Left ventricle myocardium superior (tissue), 1 donor: ENCODE measurements around the gene NCOA7. TPM values are rescaled to one million over a fixed set of nuclear protein-coding genes. Genes with fewer than 3 reads are reported as not detected.
"Not testable (repeated sequence)": the region's sequence is repeated elsewhere in the genome, so short reads cannot be mapped to it uniquely, and the experiment has no call there.

ENCODE experiments used
- ATAC-seq: fragments of 200-7000 bp; cut with Tn5 transposase; one replicate; pipeline ENCODE4 v1.9.1; 2020; ENCODE audit warnings: mild to moderate bottlenecking, moderate library complexity
- DNase-seq: peaks from one replicate; pipeline ENCODE4 v3.0.0-alpha.2; 2020
- intact Hi-C: fragments of 100-400 bp; cut with micrococcal nuclease; formaldehyde crosslinking; loops from one replicate; pipeline ENCODE4 v1.11.0; 2022
- total RNA-seq: library from RNA; stranded (reverse); fragmentation: NEBNext Ultra II Directional; extraction: Animal tissue kit (Norgen Biotek cat#: 25700); gene quantifications from one replicate; pipeline ENCODE4 v1.2.1, GENCODE V29; 2021
- donor health status: DM: no; HTN: yes; CAD: no; lungs with severe emphysema.

NCOA7 gene
- total RNA-seq, 1 donor from 2014 or later: 10.2 TPM

DNA sequence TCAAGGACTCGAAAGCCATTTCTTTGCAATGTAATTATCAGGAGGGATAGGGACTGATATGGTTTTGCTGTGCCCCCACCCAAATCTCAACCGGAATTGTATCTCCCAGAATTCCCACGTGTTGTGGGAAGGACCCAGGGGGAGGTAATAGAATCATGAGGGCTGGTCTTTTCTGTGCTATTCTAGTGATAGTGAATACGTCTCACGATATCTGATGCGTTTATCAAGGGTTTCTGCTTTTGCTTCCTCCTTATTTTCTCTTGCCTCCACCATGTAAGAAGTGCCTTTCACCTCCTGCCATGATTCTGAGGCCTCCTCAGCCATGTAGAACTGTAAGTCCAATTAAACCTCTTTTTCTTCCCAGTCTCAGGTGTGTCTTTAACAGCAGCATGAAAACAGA, 160.0 kb downstream of the NCOA7 start:
- intact Hi-C loops, ATAC-seq, DNase-seq: not testable (repeated sequence)

DNA sequence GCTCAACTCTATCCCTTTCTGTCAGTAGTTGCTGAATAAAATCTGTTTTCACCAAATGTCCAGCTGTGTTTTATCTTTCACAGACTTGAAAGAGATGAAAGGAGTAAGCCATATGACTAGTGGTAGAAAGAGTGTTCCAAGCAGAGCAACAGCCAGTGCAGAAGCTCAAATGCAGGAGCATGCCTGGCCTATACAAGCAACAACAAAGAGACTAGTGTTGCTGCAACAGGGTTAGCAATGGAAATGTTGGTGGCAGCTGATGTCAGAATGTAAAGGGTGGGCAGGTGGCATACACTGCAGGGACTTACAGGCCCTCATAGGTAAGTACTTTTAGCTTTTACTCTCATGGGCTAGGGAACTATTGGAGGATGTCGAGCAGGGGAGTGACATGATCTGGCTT, 160.6 kb downstream of the NCOA7 start:
- intact Hi-C loops: no loop called here
- no peak for DNase-seq
- no peak for ATAC-seq

DNA sequence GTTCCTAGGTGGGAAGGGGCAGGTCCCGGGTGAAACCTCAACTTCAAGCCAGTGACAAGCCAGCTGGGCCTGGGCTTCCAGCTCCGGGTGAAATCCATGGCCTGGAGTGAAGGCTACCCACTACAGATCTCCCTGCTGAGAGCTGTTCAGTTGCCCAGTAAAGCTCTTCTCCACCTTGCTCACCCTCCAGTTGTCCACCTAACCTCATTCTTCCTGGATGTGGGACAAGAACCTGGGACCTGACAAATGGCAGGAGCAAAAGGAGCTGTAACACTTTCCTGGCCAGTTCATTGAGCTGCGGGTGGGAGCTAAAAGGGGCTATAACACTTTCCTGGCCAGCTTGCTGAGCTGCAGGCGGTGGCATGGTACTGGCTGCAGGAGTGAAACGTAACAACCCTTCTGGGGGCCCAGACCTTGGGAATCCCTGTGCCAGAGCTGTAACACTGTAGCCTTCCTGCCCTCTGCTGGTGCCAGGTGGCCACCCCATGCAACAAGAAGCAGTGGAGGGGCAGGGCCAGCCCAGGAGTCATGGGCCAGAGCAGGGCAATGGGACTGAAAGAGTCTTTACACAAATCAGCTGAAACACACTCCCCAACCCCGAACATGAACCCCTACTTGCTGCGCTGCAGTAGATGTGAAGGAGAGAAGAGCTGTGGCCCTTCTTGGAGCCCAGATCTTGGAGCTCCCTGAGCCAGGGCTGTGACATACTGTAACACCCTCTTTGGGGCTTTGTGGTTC, 162.2 kb downstream of the NCOA7 start:
- DNase-seq (no peak), ATAC-seq (no peak)
- intact Hi-C loops: no loop called here

DNA sequence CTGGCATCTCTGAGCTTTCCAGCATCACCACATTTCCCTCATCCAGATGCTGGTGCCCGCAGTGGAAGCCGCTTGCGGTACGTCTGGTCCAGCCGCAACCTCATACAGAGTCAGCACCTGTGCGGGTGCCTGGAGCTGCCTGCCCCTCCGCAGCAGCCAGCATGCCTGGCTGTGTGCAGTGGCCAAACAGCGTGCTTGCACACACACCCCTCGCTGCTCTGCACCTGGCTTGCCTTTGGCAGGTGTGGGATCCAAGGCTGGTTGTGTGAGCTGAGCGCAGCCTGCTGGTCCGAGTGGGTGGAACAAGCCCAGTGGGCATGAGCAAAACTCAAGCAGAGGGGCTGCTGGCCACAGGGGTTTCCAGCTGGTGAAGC, 162.7 kb downstream of the NCOA7 start:
- intact Hi-C loops: no loop called here
- DNase-seq (no peak), ATAC-seq (no peak)

DNA sequence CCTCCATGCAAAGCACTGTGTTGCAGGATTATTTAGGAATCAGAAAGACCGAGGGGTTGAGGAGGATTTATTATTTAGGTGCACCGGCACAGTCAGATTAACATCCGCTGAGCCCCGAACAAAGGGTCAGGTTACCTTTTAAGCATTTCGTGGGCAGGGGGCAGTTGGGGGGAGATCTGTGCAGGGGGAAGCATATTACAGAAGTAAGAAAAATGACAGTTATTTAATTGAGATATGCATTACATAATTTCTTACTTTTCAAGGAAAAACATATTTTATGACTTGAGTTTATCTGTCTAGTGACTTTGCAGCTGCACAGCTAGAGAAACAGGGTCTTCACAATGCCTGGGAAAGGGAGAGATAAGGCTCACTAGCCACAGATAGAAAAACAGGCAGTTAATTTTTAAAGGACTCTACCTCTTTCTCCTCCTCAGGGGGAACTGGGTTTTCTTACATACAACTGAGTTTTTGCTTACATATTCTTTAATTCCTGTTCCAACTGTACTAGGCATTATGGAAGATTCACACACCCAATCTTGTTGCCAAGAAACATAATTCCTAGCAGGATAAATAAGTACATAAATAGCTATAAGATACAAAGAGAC, 164.1 kb downstream of the NCOA7 start:
- ATAC-seq (no peak), DNase-seq (no peak)
- intact Hi-C loops: loop anchor here (5.0 kb wide), 1 partner anchor 173 kb away; no protein-coding TSS in a partner anchor

DNA sequence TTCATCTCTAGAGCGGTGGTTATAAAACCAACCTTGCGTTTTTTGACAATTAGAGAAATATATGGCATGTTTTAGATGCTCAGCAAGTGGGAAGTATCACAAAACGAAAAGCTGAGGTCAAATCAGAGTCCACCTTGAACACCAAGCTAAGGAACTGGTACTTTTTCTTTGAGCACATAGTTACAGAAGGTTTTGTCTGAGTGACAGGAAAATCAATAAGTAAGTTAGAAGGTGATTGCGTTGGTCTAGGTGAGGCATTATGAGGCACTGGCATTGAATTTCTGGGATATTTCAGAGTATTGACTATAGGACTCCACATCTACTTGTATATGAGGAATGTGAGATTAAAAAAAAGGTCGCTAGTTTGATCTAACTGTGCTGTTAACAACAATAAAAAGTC, 165.2 kb downstream of the NCOA7 start:
- intact Hi-C loops: loop anchor here (5.0 kb wide), 1 partner anchor 174 kb away; no protein-coding TSS in a partner anchor
- DNase-seq: no peak
- no peak for ATAC-seq

DNA sequence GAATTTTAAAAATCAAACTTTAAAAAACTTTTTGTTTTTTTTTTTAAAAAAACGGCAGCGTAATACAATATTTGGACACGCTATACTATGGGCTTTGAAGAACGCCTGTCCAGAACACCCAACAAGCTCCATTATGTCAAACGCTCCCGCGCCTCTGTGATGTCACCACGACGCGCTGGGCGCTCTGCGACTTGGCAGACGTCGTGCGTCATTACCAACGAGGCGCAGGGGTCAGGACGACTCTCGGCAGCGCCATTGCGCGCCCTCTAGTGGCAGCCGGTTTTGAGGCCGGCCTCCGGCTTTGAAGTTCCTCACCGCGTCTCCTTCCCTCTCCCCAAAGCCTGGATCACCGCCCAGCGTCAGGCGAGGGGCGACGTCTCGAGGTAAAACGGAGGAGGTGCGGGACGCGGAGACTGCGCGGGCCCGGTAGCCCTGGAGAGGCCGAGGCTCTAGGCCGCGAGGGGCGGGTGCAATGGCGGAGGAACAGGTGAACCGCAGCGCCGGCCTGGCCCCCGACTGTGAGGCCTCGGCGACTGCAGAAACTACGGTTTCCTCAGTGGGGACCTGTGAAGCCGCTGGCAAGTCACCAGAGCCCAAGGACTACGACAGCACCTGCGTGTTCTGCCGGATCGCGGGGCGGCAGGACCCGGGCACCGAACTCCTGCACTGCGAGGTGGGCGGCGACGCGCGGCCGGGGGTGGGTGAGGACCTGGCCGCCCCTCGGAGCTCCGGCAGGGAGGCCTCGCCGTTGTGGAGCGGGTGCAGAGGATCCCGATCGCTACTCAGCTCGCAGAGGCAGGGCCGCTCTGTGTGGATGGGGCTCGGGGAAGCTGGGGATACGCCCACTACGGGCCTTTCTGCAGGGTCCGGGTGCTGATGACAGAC, 166.0 kb downstream of the NCOA7 start, which contains the start of gene HINT3:
Gene HINT3 (plus strand): TSS at position 265 of the 885 bp plus-strand sequence. CDS start 208 bp downstream, at position 473.
- DNase-seq: peak; percentile 99
- intact Hi-C loops: loop anchor here (5.0 kb wide), 1 partner anchor 174 kb away; no protein-coding TSS in a partner anchor
- peak; percentile 97 for ATAC-seq

DNA sequence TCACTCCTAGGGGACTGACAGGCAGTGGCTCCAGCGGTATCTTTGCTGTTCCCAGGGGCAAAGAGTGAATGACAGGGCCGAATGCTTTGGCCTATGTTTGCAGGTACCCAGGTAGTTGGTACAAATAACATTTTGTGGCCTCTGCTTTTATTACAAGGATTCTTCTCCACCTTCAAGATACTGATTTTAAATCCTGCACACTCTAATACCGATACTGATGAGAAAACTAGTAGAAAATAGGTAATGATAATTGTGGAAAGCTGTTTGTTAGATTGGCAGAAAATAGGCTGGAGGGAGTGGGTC, 166.6 kb downstream of the NCOA7 start:
- no peak for DNase-seq
- intact Hi-C loops: loop anchor here (5.0 kb wide), 1 partner anchor 175 kb away; no protein-coding TSS in a partner anchor
- no peak for ATAC-seq

DNA sequence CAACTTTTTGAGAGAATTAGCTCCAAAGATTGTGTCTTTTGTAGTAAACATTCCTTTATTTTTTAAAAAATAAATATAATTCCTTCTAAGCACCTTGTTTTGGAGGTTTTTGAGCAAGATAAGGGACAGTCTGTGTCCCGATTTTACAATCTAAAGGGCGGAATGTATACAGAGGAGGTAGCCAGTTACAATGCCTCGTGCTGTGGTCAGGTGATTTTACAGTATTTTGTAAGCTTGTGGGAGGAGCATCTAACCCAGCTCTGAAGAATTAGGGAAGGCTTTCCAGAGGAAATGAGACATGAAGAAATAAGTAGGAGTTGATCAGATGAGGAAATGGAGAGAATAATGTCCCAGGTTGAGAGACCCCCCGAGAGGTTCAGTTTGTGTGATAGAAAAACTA, 167.1 kb downstream of the NCOA7 start:
- peak; percentile 21 for ATAC-seq
- intact Hi-C loops: loop anchor here (5.0 kb wide), 1 partner anchor 176 kb away; no protein-coding TSS in a partner anchor

DNA sequence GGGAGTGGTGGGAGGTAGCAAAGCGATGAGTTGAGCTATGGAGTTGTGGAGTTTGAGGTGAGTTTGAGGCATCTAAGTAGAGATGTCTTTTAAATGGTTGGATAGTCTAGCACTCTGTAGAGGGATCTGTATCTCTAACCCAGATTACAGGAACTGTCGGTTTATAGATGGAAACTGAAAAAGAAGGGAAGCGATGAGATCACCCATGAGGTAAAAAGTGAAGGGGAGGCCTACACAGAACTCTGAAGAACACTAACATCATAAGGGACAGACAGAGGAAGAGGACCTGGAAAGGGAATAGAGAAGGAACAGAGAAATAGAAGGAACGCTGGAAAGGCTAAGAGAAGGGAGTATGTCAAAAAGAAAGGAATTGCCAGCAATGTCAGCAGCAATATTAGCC, 168.3 kb downstream of the NCOA7 start:
- no peak for ATAC-seq
- DNase-seq: no peak
- intact Hi-C loops: loop anchor here (5.0 kb wide), 1 partner anchor 177 kb away; no protein-coding TSS in a partner anchor

More for the DNA sequence above, 167.1 kb downstream of the NCOA7 start:
- no peak for DNase-seq

DNA sequence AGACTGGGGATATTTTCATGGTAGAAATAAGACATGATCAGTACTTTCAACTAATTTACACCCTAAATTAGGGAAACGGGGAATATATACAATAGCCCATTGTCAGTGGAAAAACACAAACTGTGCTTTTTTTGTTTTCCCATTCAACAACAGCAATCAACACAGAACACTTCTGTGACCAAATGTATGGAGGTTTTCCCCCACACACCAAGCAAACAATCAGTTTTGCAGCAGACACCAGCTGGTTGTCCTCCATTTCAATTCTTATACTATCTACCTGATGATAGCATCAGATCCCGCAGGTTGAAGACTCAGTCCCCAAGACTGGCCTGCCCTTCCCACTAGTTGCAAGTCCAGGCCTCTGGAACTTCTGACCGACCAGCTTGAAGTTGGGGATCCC, 170.4 kb downstream of the NCOA7 start:
- ATAC-seq (no peak), DNase-seq (no peak)
- intact Hi-C loops: no loop called here

DNA sequence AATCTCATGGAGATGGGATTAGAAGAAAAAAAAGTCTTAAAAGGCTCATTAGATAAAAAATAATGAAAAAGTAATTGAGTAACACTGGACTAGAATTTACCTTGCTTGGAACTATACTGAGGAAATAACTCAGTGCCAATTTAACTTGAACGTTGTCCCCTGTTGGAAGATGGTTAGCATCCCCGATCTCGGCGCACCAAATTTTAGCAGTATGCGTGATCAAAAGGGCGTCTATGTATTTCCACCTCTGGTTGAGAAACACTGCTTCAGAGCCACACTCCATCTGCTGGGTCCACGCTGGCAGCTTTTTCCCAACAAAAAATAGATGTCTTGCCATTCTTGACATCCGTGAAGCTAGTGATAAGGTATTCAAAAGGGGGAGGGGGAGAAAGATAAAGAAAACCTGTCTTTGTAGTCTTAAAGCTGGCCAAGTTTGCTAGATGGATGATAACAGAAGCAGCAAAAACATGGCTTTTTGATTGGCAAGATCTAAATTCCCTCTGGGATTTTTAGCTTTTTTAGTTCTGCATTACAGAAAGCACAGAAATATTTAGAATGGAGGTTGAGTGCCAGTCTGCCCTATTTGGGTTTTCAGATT, 172.2 kb downstream of the NCOA7 start:
- DNase-seq: no peak
- no peak for ATAC-seq
- intact Hi-C loops: no loop called here

DNA sequence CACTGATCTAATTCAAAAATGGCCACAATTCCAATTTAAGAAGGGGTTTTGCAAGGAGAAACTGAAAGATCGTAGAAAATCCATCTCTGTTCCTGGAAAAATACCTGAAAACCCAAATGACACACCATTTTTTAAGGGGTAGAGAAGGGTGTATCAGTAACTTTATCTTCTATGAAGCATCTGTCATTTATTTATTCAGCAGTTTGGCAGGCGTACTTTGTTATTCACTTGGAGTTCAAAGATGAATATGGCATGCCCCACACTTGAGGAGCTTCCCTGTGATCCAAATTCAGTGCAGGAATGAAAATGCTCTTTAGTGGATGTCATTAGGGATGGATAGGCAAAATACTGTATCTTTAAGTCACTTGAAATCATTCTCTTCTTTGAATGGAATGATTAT, 173.1 kb downstream of the NCOA7 start:
- no peak for DNase-seq
- no peak for ATAC-seq
- intact Hi-C loops: no loop called here

DNA sequence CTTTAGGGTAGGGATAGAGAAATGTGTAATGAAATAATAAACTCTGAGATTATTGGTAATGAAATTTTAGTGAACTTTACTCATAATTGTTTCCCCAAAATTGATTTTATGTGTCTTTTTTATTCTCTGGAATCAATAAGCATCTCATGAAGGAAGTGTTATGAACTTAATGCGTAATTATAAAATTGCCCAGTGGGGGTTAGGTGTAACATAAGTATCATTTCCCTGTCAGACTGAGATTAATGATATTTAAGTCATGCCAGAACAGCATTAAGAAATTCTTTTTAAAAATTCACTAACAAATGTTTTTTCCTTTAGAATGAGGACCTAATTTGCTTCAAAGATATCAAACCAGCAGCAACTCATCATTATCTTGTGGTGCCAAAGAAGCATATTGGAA, 175.8 kb downstream of the NCOA7 start:
- no peak for ATAC-seq
- intact Hi-C loops: no loop called here
- no peak for DNase-seq

DNA sequence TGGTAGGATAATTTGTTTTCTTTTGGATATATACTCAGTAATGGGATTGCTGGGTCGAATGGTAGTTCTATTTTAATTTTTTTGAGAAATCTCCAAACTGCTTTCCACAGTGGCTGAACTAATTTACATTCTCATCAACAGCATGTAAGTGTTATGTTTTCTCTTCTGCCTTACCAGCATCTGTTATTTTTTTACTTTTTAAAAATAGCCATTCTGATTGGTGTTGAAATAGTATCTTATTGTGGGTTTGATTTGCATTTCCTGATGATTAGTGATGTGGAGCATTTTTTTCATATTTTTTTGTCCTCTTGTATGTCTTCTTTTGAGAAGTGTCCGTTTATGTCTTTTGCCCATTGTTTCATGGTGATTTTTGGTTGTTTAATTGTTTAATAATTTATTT, 177.7 kb downstream of the NCOA7 start:
- DNase-seq (no peak), ATAC-seq (no peak)
- intact Hi-C loops: no loop called here

DNA sequence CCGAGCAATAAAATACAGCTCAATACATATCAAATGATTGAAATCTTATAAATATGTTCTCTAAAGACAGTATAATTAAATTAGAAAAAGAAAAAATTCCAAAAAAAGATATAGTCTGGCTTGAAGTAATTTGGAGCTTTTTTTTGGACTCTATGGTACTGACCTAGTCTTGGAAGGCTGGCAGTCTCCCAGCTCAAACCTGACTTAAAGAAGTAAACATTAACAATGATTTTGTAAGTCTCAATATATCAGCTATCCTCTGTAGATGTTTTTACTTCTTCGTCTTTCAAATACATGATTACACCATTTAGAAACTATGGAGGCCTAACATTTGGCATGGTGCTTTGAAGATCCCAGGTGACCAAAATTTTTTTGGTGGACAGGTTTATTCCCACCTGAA, 180.0 kb downstream of the NCOA7 start:
- intact Hi-C loops: no loop called here
- DNase-seq (no peak), ATAC-seq (no peak)

DNA sequence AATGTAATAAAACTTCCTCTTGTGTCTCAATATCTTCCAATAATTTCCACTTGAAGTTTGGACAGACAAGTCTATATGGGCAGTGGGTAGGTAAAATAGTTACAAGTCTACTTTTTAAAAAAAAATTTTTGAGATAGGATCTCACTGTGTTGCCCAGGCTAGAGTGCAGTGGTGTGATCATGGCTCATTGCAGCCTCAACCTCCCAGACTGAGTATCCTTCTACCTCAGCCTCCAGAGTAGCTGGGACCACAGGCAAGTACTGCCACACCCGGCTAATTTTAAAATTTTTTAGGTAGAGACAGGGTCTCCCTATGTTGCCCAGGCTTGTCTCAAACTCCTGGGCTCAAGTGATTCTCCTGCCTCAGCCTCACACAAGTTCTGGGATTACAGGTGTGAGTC, 181.7 kb downstream of the NCOA7 start:
- ATAC-seq, intact Hi-C loops, DNase-seq: not testable (repeated sequence)

DNA sequence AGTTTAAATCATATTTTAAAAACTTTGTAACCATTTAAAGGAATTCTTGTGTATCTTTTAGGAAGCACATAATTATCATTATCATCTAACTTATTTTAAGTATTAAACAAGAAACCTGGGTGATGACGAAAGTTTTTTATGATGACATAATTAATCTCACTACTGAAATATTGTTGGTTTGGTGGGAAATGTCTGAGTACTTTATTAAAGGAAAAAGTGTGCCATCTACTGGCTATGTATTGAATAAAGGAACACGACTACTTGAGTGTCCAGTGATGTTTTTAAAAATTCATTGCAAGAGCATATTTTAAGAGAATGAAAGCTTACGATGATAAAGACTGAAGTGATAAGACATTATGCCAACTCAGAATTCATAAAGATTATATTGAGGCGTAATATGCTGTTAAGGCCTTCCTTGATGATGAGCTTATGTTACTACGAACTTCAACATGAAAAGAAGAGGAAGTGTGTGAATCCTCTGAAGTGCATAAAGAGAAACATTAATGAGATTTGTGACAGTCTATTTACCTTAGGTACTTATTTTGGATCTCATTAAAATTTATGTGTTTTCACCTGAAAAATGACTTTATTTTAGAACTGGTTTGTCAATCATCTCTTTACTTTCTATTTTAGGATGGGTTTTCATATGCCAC, 183.6 kb downstream of the NCOA7 start:
- peak; percentile 51 for ATAC-seq
- no peak for DNase-seq
- intact Hi-C loops: no loop called here

DNA sequence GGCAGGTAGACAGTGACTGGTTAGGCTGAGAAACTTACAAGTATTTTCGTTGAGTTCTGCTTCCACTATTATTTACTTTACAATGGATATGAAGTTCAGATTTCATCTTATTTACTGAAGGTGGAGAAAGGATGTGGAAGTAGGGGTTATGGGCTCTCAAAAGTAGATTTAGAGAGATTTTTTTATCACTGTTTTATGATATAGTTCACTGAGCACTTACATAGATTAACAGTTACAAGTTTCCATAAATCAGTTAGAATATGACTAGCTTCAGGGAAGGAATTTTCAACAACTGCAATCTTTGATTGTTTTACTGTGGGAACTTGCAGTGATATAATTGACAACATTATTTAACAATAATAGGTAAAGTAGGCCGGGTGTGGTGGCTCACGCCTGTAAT, 188.3 kb downstream of the NCOA7 start:
- DNase-seq (no peak), ATAC-seq (no peak)
- intact Hi-C loops: no loop called here
